Kidney (tissue), 14 donors: ENCODE measurements around the gene SLC12A7. TPM values are rescaled to one million over a fixed set of nuclear protein-coding genes. Genes with fewer than 3 reads are reported as not detected.

Source experiments
- DNase-seq, 5 donors: peaks; one replicate each; pipeline ENCODE4 v3.0.0-alpha.2; 2013 to 2020
- FAIRE-seq: peaks from 2 replicates; lab custom pipeline; 2012; peaks lifted over from hg19 to GRCh38; lab: Jason Lieb, UNC
- H3K27ac ChIP-seq, 2 donors: one replicate each; pipeline ENCODE4 v1.7.0; 2013; ENCODE audit warnings: low read depth in 2 of 2, low read length in 2 of 2, inconsistent platforms in 1 of 2
- H3K27me3 ChIP-seq: one replicate; pipeline ENCODE4 v1.7.1; 2013; ENCODE audit warnings: low read length, inconsistent platforms; ENCODE audit not compliant: control insufficient read depth, insufficient read depth
- H3K36me3 ChIP-seq, 3 donors: one replicate each; pipeline versions ENCODE4 v1.7.0 to v1.7.1; 2013; ENCODE audit warnings: low read length in 3 of 3, control low read depth in 1 of 3, inconsistent platforms in 1 of 3; ENCODE audit not compliant: insufficient read depth in 3 of 3, control insufficient read depth in 2 of 3
- H3K4me1 ChIP-seq, 3 donors: one replicate each; pipeline versions ENCODE4 v1.7.0 to v1.7.1; 2013; ENCODE audit warnings: low read length in 3 of 3, inconsistent platforms in 1 of 3, low read depth in 1 of 3; ENCODE audit not compliant: control insufficient read depth in 2 of 3, insufficient read depth in 2 of 3
- H3K4me3 ChIP-seq, 3 donors: one replicate each; pipeline versions ENCODE4 v1.7.0 to v1.8.1; 2013; ENCODE audit warnings: low read length in 3 of 3, control low read depth in 1 of 3, inconsistent platforms in 1 of 3
- H3K9ac ChIP-seq, 3 donors: one replicate each; pipeline versions ENCODE4 v1.7.0 to v1.7.1; 2013; ENCODE audit warnings: low read length in 3 of 3, control low read depth in 1 of 3, inconsistent platforms in 1 of 3
- H3K9me3 ChIP-seq, 3 donors: one replicate each; pipeline versions ENCODE4 v1.7.0 to v1.7.1; 2013; ENCODE audit warnings: low read length in 3 of 3, control low read depth in 1 of 3, inconsistent platforms in 1 of 3; ENCODE audit not compliant: control insufficient read depth in 2 of 3, insufficient read depth in 1 of 3
- CTCF ChIP-seq: IDR thresholded peaks from 3 replicates; pipeline ENCODE4 v1.5.1; 2012; ENCODE audit warnings: mild to moderate bottlenecking, moderate library complexity, borderline replicate concordance; ENCODE audit not compliant: insufficient read depth; ENCODE audit errors: extremely low read depth
- intact Hi-C: fragments of 100-400 bp; cut with DNase I; formaldehyde crosslinking; loops from one replicate; pipeline ENCODE4 v1.11.1; 2022
- polyA plus RNA-seq: library from polyadenylated mRNA; stranded (reverse); fragments of 350-450 nt; fragmentation: Illumina TruSeq; extraction: RNeasy Lipid Tissue Mini Kit (QIAGEN cat#74804); gene quantifications from one replicate; pipeline ENCODE4 v1.2.3, GENCODE V29; 2014; ENCODE audit warnings: low read depth, low replicate concordance; ENCODE audit not compliant: insufficient read depth
- total RNA-seq: library from RNA; stranded (reverse); fragmentation: NEBNext Ultra II Directional; extraction: Animal tissue kit (Norgen Biotek cat#: 25700); gene quantifications from one replicate; pipeline ENCODE4 v1.2.1, GENCODE V29; 2021
- donor health status: control.
- donor health status: control.
- donor health status: control.
- donor health status: control.
- donor health status: control.
- donor health status: DM: yes; HTN: yes; CAD: no.
- donor health status: Normal renal cell carcinoma (clear cell type).

Gene SLC12A7
- total and polyA plus RNA-seq, 2 donors from 2014 or later: 28.2 to 92.9 TPM

- no peaks in the 10 kb centered on the region for H3K36me3 ChIP-seq
- intact Hi-C loops: no loop called here
- no peaks in the 10 kb centered on the region for H3K27me3 ChIP-seq
- H3K9me3 ChIP-seq: no peaks in the 10 kb centered on the region
- FAIRE-seq (no peak), DNase-seq (peak in 1 of 5 donors; percentile 67)
- H3K4me1 ChIP-seq: peaks cover 0 to 8% (median 2%) of the 10 kb centered on the region in 3 donors
- H3K27ac ChIP-seq: no peak overlapping the region
- TF ChIP-seq CTCF: no peak
- H3K9ac ChIP-seq: no peak overlapping the region
- no peak overlapping the region for H3K4me3 ChIP-seq
Observed at GRCh38 chr5:1014781-1015221, 97.1 kb downstream of the SLC12A7 start.

GRCh38 chr5:1014346-1014745, 97.5 kb downstream of the SLC12A7 start:
- no peak for TF ChIP-seq CTCF
- no peak overlapping the region for H3K9ac ChIP-seq
- no peak overlapping the region for H3K27ac ChIP-seq
- no peak overlapping the region for H3K4me3 ChIP-seq
- peaks cover 0 to 11% (median 2%) of the 10 kb centered on the region in 3 donors for H3K4me1 ChIP-seq
- FAIRE-seq (no peak), DNase-seq (peak in 1 of 5 donors; percentile 53)
- no peaks in the 10 kb centered on the region for H3K9me3 ChIP-seq
- no peaks in the 10 kb centered on the region for H3K36me3 ChIP-seq
- H3K27me3 ChIP-seq: no peaks in the 10 kb centered on the region
- intact Hi-C loops: no loop called here

GRCh38 chr5:1013948-1014301, 97.9 kb downstream of the SLC12A7 start:
- FAIRE-seq (no peak), DNase-seq (no peak)
- TF ChIP-seq CTCF: no peak
- Histone ChIP-seq H3K4me1 (peaks cover 0 to 13% (median 2%) of the 10 kb centered on the region in 3 donors), H3K36me3 (no peaks in the 10 kb centered on the region), H3K27me3 (no peaks in the 10 kb centered on the region), H3K27ac (no peak overlapping the region), H3K9ac (no peak overlapping the region), H3K4me3 (no peak overlapping the region), H3K9me3 (no peaks in the 10 kb centered on the region)
- intact Hi-C loops: no loop called here

GRCh38 chr5:1013238-1013947, 98.5 kb downstream of the SLC12A7 start:
- intact Hi-C loops: no loop called here
- DNase-seq: peak in 1 of 5 donors; percentile 66
- no peak for FAIRE-seq

More at GRCh38 chr5:1013238-1013947, 98.5 kb downstream of the SLC12A7 start:
- Histone ChIP-seq H3K9ac (no peak overlapping the region), H3K9me3 (no peaks in the 10 kb centered on the region), H3K27me3 (no peaks in the 10 kb centered on the region), H3K4me1 (peaks cover 0 to 13% (median 2%) of the 10 kb centered on the region in 3 donors), H3K4me3 (no peak overlapping the region), H3K36me3 (no peaks in the 10 kb centered on the region), H3K27ac (no peak overlapping the region)
- TF ChIP-seq CTCF: no peak
